Measurements from ENCODE around the gene SLC7A1. TPM values are rescaled to one million over a fixed set of nuclear protein-coding genes. Genes with fewer than 3 reads are reported as not detected.
A peak's percentile ranks its signal among the peaks of the same experiment; 100 is the strongest.

Gene SLC7A1
- polyA plus RNA-seq, 3 donors: 0.89 to 2.2 (median 0.92) TPM

DNA sequence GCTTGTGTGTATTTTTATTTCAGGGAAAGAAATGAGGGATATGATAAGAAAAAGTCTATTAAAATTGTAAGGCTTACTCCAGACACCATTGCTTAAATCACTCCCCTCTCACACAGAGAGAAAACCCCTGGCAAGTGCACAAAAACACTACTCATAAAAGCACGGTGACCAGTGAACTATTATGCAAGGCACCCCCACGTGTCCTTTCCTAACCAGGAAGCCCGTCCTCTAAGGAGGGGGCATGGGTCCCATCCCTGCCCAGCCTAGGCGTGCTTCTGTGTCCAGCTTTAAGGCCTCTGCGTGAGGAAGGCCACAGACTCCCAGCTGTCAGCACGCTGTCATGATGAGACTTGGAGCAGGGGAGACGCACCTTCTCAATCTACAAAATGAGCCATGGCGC is 83.5 kb downstream of the SLC7A1 start:
- H3K27ac Mint-ChIP-seq: peak overlapping the region in 2 of 7 donors; percentile 32 to 68
- Histone ChIP-seq H3K36me3 (replicated peaks in 1 of 2; ENCODE audit: control insufficient read depth in 1 of 2, insufficient read depth in 2 of 2, low read length in 2 of 2) (peaks cover 41 to 69% of the 10 kb centered on the region in 2 donors), H4K20me1 (ENCODE audit: insufficient read depth, low read length) (no peaks in the 10 kb centered on the region), H3K27me3 (ENCODE audit: control insufficient read depth in 2 of 2, insufficient read depth in 2 of 2, low read length in 2 of 2) (no peaks in the 10 kb centered on the region), H3K4me2 (replicated peaks; ENCODE audit: extremely low read depth, low read length, poor library complexity, severe bottlenecking) (no peak overlapping the region), H3K27ac (ENCODE audit: low read depth in 1 of 2, low read length in 2 of 2) (no peak overlapping the region), H3K79me2 (ENCODE audit: insufficient read depth, low read length) (no peaks in the 10 kb centered on the region), H2AFZ (ENCODE audit: insufficient read depth, low read depth, low read length, poor library complexity, severe bottlenecking) (no peak overlapping the region), H3K9ac (ENCODE audit: insufficient read depth, low read length, poor library complexity, severe bottlenecking) (no peak overlapping the region), H3K4me3 (replicated peaks in 1 of 3; ENCODE audit: low read depth in 2 of 3, low read length in 3 of 3) (no peak overlapping the region), H3K4me1 (ENCODE audit: control insufficient read depth in 1 of 2, insufficient read depth in 2 of 2, low read length in 2 of 2) (no peaks in the 10 kb centered on the region), H3K9me3 (replicated peaks in 1 of 2; ENCODE audit: control insufficient read depth in 1 of 2, insufficient read depth in 1 of 2, low read length in 2 of 2) (no peaks in the 10 kb centered on the region)
- no peak overlapping the region for H3K4me3 Mint-ChIP-seq
- 63% methylated on average over 4 of the region's 8 CpGs for WGBS (ENCODE audit: insufficient coverage)
- no peaks in the 10 kb centered on the region for H3K4me1 Mint-ChIP-seq
- TF ChIP-seq, protein P1, sequence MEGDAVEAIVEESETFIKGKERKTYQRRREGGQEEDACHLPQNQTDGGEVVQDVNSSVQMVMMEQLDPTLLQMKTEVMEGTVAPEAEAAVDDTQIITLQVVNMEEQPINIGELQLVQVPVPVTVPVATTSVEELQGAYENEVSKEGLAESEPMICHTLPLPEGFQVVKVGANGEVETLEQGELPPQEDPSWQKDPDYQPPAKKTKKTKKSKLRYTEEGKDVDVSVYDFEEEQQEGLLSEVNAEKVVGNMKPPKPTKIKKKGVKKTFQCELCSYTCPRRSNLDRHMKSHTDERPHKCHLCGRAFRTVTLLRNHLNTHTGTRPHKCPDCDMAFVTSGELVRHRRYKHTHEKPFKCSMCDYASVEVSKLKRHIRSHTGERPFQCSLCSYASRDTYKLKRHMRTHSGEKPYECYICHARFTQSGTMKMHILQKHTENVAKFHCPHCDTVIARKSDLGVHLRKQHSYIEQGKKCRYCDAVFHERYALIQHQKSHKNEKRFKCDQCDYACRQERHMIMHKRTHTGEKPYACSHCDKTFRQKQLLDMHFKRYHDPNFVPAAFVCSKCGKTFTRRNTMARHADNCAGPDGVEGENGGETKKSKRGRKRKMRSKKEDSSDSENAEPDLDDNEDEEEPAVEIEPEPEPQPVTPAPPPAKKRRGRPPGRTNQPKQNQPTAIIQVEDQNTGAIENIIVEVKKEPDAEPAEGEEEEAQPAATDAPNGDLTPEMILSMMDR (IDR thresholded peaks at IDR 0.05): no peak
- H3K36me3 Mint-ChIP-seq: peaks cover 49 to 57% of the 10 kb centered on the region in 2 donors
- no peak for DNase-seq
- H3K27me3 Mint-ChIP-seq (ENCODE audit: low read depth in 3 of 3): no peaks in the 10 kb centered on the region
- H3K9me3 Mint-ChIP-seq: peaks cover 0 to 3% (median 0%) of the 10 kb centered on the region in 7 donors
- intact Hi-C loops (cut with micrococcal nuclease): loop anchor here in 1 of 2 donors (5.0 kb wide), 1 partner anchor 605 kb away; no protein-coding TSS in a partner anchor

GRCh38 chr13:29511106-29511796 is 84.2 kb downstream of the SLC7A1 start:
- H3K79me2 ChIP-seq (ENCODE audit: insufficient read depth, low read length): no peaks in the 10 kb centered on the region
- no peak overlapping the region for H3K27ac ChIP-seq (ENCODE audit: low read depth in 1 of 2, low read length in 2 of 2)
- H3K4me3 ChIP-seq (replicated peaks in 1 of 3; ENCODE audit: low read depth in 2 of 3, low read length in 3 of 3): no peak overlapping the region
- WGBS (ENCODE audit: insufficient coverage): 93% methylated on average over 5 of the region's 12 CpGs
- H3K9me3 ChIP-seq (replicated peaks in 1 of 2; ENCODE audit: control insufficient read depth in 1 of 2, insufficient read depth in 1 of 2, low read length in 2 of 2): no peaks in the 10 kb centered on the region
- no peak overlapping the region for H2AFZ ChIP-seq (ENCODE audit: insufficient read depth, low read depth, low read length, poor library complexity, severe bottlenecking)
- no peaks in the 10 kb centered on the region for H3K27me3 ChIP-seq (ENCODE audit: control insufficient read depth in 2 of 2, insufficient read depth in 2 of 2, low read length in 2 of 2)
- intact Hi-C loops (cut with micrococcal nuclease): loop anchor here in 1 of 2 donors (5.0 kb wide), 1 partner anchor 606 kb away; no protein-coding TSS in a partner anchor
- TF ChIP-seq, protein P1 (IDR thresholded peaks at IDR 0.05): no peak
- no peak overlapping the region for H3K4me3 Mint-ChIP-seq
- no peaks in the 10 kb centered on the region for H3K27me3 Mint-ChIP-seq (ENCODE audit: low read depth in 3 of 3)
- H3K9ac ChIP-seq (ENCODE audit: insufficient read depth, low read length, poor library complexity, severe bottlenecking): no peak overlapping the region
- peaks cover 0 to 2% (median 0%) of the 10 kb centered on the region in 7 donors for H3K9me3 Mint-ChIP-seq
- peak overlapping the region in 2 of 7 donors; percentile 32 to 43 for H3K27ac Mint-ChIP-seq
- peaks cover 43 to 50% of the 10 kb centered on the region in 2 donors for H3K36me3 Mint-ChIP-seq
- no peaks in the 10 kb centered on the region for H3K4me1 Mint-ChIP-seq
- no peak for DNase-seq
- H3K36me3 ChIP-seq (replicated peaks in 1 of 2; ENCODE audit: control insufficient read depth in 1 of 2, insufficient read depth in 2 of 2, low read length in 2 of 2): peaks cover 36 to 61% of the 10 kb centered on the region in 2 donors
- H3K4me2 ChIP-seq (replicated peaks; ENCODE audit: extremely low read depth, low read length, poor library complexity, severe bottlenecking): no peak overlapping the region
- H3K4me1 ChIP-seq (ENCODE audit: control insufficient read depth in 1 of 2, insufficient read depth in 2 of 2, low read length in 2 of 2): no peaks in the 10 kb centered on the region
- no peaks in the 10 kb centered on the region for H4K20me1 ChIP-seq (ENCODE audit: insufficient read depth, low read length)

Data from CD14-positive monocyte (primary cell).